Hematopoietic multipotent progenitor cell (in vitro differentiated cells): ENCODE results near the gene ZC3H12A. TPM values are rescaled to one million over a fixed set of nuclear protein-coding genes. Genes with fewer than 3 reads are reported as not detected.

Source experiments
- DNase-seq, 3 donors: peaks; one replicate each; pipeline ENCODE4 v3.0.0-alpha.2; 2011 to 2015; ENCODE audit warnings: low read depth in 2 of 3, low spot score in 2 of 3
- total RNA-seq: library from RNA; depleted of rRNA; stranded (reverse); fragments of >200 nt; gene quantifications from one replicate; pipeline ENCODE4 v1.2.3, GENCODE V29; 2012

ZC3H12A gene
- total RNA-seq, 1 donor, result 21.3 TPM

GRCh38 chr1:37477946-37478345 lies 3.6 kb downstream of the ZC3H12A start:
- DNase-seq, result no peak

- no peak for DNase-seq
These were observed 4.1 kb downstream of the ZC3H12A start for GRCh38 chr1:37478451-37478881.

GRCh38 chr1:37478890-37479254 lies 4.5 kb downstream of the ZC3H12A start:
- no peak for DNase-seq

GRCh38 chr1:37479255-37480124 lies 5.1 kb downstream of the ZC3H12A start:
- peak in 2 of 3 donors; percentile 82 to 86 for DNase-seq

DNA sequence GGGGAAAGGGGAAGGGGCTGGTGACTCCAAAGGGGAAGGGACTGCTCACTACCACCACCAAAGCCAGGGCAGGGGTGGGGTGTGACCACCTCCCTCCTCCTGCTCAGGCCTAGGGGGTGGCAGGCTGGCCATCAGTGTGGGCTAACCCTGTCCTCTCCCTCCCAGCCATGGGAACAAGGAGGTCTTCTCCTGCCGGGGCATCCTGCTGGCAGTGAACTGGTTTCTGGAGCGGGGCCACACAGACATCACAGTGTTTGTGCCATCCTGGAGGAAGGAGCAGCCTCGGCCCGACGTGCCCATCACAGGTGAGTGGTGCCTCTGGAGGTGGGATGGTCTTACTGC lies 5.7 kb downstream of the ZC3H12A start:
- no peak for DNase-seq

- DNase-seq, result no peak
These were observed 6.4 kb downstream of the ZC3H12A start for GRCh38 chr1:37480581-37481288.

GRCh38 chr1:37481289-37482003 lies 7.1 kb downstream of the ZC3H12A start:
- no peak for DNase-seq

DNA sequence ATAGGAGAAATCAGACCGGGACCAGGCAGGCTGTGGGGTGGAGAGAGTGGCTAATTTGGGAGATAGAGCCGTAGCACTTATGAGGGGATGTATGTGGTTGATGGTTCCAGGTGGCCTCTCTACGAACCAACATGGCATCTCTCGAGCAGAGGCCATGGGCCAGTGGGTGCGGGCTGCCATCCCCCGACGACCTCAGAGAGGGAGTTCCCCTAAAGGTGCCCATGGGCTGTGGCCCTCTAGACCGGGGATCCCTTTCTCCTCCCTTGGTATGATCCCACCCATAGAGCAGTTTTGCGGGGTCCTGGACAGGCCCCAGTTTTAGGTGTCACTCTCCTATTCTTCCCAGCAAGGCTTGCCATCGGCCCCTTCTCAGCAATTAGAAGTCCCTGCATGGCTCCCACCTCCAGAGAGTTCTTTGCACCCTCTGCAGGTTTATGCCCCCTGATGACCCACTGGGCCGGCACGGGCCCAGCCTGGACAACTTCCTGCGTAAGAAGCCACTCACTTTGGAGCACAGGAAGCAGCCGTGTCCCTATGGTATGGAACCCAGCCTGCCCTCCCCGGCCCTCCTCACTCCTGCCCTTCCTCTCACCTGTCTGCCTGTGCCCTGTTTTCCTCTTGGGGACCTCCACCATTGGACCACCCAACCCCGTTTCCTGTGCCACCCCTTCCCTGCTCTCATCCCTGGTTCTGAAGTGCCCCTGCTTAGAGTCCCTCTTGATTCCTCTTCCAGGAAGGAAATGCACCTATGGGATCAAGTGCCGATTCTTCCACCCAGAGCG lies 7.8 kb downstream of the ZC3H12A start:
- DNase-seq, result no peak

- DNase-seq, result no peak
These were observed 8.7 kb downstream of the ZC3H12A start for GRCh38 chr1:37482796-37483744.

- DNase-seq, result no peak
These were observed 9.4 kb downstream of the ZC3H12A start for GRCh38 chr1:37483785-37484184.

DNA sequence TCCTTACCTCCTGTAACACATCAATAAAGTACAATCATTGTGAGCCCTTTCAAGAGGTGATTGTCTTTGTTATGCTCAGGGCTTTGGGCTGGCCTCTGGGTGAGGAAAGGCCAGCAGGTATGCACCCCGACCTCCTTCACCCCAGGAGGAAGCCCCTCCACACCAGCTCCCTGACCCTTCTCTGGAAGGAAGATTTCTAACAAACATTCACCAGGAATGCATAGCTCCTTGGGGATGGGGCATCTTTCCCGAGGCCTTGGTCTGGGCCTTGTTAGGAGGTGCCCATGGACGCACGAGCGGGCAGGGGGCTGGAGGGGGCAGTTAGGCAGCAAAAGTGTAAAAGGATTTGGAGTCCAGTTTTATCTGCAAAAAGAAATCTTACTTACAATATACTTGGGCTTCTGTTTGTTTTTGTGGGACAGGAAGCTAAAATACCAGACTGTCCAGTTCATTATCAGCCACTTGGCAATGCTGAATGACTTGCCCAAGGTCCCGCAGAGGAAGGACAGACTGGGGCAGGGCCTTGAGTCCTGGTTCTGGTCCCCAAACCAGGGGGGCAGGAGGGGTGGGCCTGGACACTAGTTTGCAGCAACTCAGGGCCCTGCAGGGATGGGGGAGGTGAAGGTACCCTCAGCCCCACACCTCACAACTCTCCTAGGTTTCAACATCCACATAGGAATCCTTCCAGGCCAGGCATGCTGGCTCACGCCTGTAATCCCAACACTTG lies 10.1 kb downstream of the ZC3H12A start:
- no peak for DNase-seq

DNA sequence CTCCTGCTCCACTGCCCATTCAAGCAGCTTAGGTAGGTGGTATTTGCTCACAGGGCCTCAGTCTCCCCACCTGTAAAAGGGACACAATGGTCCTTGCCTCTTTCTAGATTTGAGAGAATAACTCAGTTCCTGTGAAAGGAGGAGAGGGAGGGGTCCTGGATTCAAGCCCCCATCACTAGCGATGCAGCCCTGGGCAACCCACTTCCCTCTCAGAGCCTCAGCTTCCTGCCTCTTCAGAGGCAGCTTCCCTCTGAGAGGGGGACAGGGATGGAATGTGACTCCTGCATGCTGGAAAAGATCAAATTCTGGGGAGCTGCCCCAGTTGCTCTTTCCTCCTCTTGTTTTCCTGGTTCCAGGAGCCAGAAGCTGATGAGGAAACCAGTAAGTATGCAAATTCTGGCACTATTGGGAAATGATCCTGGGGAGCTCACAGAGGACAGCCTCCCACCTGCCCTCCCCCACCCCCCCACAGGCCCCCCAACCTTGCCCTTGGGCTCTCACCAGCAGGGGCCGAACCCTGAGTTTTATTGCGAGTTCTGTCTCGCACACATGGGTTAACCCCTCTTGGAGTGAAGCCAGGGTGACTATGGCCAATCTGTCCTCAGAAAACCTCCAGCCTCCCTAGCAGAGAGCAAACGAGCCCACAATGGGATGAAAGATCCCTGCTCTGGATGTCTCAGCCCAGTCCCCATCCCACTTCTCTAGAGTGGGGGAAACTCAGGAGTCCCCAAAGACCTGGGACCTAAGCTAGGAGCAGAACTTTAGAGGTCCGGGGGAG lies 11.7 kb downstream of the ZC3H12A start:
- DNase-seq, result no peak

DNA sequence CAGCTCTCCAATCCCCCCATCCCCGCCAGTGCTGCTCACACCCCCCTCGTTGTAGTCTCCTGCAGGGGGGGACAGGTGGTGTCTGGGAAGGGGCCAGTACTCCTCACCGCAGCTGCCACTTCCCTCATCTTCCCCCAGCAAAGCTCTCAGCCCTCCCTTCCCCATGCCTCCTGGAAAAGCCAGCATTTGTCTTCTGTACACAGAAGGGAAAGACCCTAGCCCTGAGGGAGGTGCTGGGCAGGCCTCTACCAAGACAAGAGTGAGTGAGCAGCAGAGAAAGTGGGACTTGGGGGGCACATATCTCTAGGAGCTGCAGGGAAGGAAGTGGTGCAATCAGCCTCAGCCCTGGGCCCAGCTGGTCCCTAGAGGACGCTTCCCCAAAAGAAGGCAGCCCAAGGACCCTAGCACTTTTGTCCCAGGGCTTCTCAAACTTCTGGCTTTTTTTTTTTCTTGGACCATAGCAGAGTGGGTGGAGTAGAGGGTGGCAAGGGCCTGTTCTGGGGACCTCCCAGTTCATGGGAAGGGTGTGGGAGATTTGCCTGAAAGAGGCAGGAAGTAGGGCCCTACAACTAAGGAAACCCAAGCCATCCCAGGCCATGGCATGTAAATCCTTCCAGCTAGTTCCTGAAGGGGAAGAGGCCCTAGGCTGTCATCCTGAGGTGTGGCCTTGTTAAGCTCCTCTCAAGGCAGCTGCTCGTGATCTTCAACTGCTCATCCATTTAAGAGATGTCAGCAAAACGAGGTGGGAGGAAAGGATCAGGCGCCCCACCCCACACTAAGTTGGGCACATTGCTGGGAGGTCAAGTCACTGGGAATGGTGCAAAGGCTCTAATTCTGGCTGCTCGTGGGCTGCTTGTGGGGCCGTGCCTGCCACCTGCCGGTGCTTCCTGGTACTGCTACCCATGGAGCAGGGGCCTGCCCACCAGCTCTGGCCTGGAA lies 12.6 kb downstream of the ZC3H12A start:
- DNase-seq, result peak; percentile 62 to 71 (median 70)

- no peak for DNase-seq
These were observed 13.2 kb downstream of the ZC3H12A start for GRCh38 chr1:37487619-37487984.

- DNase-seq, result no peak
These were observed 19.1 kb downstream of the ZC3H12A start for GRCh38 chr1:37493336-37494098.

DNA sequence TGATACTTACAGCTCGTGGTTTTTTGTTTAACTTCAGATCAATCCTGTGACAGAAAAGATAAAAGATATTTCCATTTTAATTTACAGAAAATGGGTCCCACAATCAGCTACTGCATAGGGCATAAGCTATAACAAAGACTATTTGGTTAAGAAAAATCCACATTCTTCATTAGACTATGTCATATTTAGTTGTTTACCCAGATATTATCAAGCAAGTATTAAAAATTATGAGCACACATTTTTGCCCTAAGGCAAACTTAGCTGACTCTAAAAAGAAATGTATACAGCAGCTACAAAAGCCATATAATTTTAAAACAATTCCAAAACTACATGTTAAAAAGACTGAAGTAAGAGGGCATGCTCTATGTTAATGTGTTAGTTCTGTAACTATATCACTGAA lies 21.5 kb downstream of the ZC3H12A start:
- DNase-seq, result no peak
